GM12891 (cell line): ENCODE data around the gene TRIM47.

Experiments
- PAX5 ChIP-seq: IDR thresholded peaks from 2 replicates; pipeline ENCODE4 v1.6.1; 2011; ENCODE audit warnings: low read length, moderate library complexity, mild to moderate bottlenecking; ENCODE audit not compliant: insufficient read depth, severe bottlenecking
- POLR2A ChIP-seq: IDR thresholded peaks from 2 replicates; pipeline ENCODE4 v1.6.1; 2011; ENCODE audit warnings: low read depth, low read length, control low read depth
- POLR2AphosphoS5 ChIP-seq: IDR thresholded peaks from 2 replicates; pipeline ENCODE4 v1.6.1; 2011; ENCODE audit warnings: low read depth, low read length, control low read depth
- POU2F2 ChIP-seq: IDR thresholded peaks from 2 replicates; pipeline ENCODE4 v1.6.1; 2011; ENCODE audit warnings: low read depth, mild to moderate bottlenecking, control low read depth, low read length, moderate library complexity

- TF ChIP-seq POU2F2 (no peak), POLR2AphosphoS5 (no peak), POLR2A (no peak), PAX5 (no peak)
Measured at GRCh38 chr17:75899767-75900468, 21.5 kb upstream of the TRIM47 start.
